Measurements from ENCODE around the gene SNCB. TPM values are rescaled to one million over a fixed set of nuclear protein-coding genes. Genes with fewer than 3 reads are reported as not detected.

Gene SNCB
- 0.58 TPM for polyA plus RNA-seq (2012; ENCODE audit: insufficient read length, low read depth)

DNA sequence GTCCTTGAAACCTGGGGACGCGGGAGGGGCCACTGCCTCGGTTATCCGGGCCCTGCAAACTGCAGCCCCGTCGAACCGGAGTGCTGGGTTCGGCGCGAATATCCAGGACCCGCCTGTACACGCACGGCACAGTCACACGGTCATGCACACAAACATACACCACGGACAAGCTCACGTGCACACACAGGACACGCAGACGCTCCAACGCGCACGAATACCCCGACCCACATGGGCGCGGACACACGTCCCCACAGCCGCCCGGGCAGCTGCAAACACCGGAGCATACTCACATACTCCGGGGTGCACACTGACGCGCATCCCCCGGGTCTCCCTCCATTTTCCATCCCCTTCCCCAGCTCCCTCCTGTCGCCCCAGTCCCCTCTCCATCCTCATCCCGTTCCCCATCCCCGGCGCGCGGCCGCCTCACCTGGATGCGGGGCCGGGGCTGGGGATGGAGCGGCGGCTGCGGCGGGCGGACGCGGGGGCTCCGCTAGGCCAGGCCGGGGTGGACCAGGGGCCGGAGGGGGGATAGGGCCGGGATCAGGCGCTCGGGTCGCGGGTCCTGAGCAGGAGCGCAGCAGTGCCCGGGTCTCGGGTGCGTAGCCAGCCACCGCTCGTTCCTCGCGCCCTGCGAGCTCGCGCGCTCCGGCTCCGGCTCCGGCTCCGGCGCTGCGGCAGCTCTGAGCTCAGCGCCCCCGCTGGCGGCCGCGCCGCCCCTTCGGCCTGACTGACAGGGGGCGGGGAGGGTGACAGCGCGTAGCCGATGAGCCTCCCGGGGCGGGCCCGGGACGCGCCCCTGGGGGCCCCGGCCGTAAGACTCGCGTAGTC, at the start of gene SNCB, which contains the start of gene EIF4E1B:
SNCB (minus strand) TSS at position 682 of the 828 bp plus-strand sequence. CDS start 880 bp downstream, outside the sequence.
EIF4E1B (plus strand) TSS at position 823 of the 828 bp plus-strand sequence. CDS start 12,113 bp downstream, outside the sequence.
- no peak for TF ChIP-seq TAF1 (IDR thresholded peaks at IDR 0.05; ENCODE audit: borderline replicate concordance, insufficient read depth, low read length)
- no peak for TF ChIP-seq FOXP2 (optimal IDR thresholded peaks at IDR 0.05; ENCODE audit: borderline replicate concordance, extremely low read depth, extremely low read length, insufficient read depth)
- no peak for TF ChIP-seq POLR2AphosphoS5 (IDR thresholded peaks at IDR 0.05; ENCODE audit: low read depth, low read length)
- TF ChIP-seq SIN3A (IDR thresholded peaks at IDR 0.05; ENCODE audit: borderline replicate concordance, insufficient read depth, low read length) = no peak
- TF ChIP-seq, protein P1, sequence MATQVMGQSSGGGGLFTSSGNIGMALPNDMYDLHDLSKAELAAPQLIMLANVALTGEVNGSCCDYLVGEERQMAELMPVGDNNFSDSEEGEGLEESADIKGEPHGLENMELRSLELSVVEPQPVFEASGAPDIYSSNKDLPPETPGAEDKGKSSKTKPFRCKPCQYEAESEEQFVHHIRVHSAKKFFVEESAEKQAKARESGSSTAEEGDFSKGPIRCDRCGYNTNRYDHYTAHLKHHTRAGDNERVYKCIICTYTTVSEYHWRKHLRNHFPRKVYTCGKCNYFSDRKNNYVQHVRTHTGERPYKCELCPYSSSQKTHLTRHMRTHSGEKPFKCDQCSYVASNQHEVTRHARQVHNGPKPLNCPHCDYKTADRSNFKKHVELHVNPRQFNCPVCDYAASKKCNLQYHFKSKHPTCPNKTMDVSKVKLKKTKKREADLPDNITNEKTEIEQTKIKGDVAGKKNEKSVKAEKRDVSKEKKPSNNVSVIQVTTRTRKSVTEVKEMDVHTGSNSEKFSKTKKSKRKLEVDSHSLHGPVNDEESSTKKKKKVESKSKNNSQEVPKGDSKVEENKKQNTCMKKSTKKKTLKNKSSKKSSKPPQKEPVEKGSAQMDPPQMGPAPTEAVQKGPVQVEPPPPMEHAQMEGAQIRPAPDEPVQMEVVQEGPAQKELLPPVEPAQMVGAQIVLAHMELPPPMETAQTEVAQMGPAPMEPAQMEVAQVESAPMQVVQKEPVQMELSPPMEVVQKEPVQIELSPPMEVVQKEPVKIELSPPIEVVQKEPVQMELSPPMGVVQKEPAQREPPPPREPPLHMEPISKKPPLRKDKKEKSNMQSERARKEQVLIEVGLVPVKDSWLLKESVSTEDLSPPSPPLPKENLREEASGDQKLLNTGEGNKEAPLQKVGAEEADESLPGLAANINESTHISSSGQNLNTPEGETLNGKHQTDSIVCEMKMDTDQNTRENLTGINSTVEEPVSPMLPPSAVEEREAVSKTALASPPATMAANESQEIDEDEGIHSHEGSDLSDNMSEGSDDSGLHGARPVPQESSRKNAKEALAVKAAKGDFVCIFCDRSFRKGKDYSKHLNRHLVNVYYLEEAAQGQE (IDR thresholded peaks at IDR 0.05; ENCODE audit: insufficient read depth in 1 of 2, low read depth in 2 of 2, low read length in 2 of 2) = no peak

DNA sequence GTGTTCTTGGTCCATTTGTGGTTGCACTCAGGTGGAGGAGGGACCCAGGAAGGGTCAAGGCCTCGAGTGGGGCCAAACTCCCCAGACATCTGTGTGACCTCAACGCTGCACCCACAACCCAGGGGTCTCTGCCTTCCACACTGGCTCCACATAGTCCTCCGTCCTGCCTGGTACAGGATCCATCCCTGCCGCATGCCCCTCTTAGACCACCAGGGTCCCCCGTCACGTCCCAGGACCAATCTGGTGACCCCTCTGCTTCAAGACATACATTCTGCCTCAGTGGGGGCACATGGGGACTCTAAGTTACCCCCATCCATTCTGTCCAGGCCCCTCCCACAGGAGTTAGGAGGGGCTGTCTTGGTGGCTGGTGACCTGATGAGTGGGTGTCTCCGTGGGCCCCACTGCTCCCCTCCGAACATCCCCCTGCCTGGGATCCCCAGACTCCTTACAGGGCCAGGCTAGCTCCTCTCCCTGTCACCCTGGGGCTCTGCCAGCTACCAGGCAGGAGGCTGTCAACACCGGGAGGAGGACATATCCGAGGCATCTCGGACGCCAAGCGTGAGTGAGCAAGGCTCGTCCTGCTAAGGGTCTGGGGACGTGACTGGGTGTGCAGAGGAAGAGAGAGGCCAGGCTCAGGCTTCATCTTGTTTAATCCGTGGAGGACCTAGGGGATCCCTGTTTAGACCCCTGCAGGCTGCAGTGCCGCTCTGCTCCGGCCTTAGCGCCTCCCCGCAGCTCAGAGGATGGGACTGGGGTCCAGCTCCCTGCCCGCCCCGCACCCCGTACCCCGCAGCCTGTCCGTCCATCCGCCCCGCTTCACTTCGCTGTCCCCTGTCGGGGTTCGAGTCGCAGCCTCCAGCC, 49.3 kb upstream of the SNCB start:
- TF ChIP-seq TAF1 (IDR thresholded peaks at IDR 0.05; ENCODE audit: borderline replicate concordance, insufficient read depth, low read length) = no peak
- TF ChIP-seq FOXP2 (optimal IDR thresholded peaks at IDR 0.05; ENCODE audit: borderline replicate concordance, extremely low read depth, extremely low read length, insufficient read depth) = no peak

DNA sequence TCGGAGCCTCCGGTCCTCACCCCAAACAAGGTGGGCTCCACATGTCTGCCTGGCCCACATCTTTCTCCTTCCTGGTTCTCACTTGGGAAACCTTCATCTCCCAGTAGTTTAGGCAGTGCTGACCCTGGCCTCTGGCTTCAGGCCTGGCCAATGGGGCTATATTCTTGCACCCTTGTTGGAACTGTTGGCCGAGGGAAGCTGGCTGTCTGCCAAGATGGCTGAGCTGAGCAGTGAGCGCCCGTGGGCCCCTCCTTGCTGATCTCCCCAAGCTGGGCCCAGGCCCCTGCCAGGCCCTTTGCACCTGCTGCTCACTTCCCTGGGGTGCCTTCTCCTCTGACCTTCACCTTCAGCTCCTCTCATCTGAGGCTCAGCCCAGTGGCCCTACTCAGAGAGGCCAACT, 48.2 kb upstream of the SNCB start:
- no peak for TF ChIP-seq SIN3A (IDR thresholded peaks at IDR 0.05; ENCODE audit: borderline replicate concordance, insufficient read depth, low read length)
- no peak for TF ChIP-seq TAF1 (IDR thresholded peaks at IDR 0.05; ENCODE audit: borderline replicate concordance, insufficient read depth, low read length)
- no peak for TF ChIP-seq POLR2AphosphoS5 (IDR thresholded peaks at IDR 0.05; ENCODE audit: low read depth, low read length)
- TF ChIP-seq, protein P1 (IDR thresholded peaks at IDR 0.05; ENCODE audit: insufficient read depth in 1 of 2, low read depth in 2 of 2, low read length in 2 of 2) = no peak
- no peak for TF ChIP-seq FOXP2 (optimal IDR thresholded peaks at IDR 0.05; ENCODE audit: borderline replicate concordance, extremely low read depth, extremely low read length, insufficient read depth)

DNA sequence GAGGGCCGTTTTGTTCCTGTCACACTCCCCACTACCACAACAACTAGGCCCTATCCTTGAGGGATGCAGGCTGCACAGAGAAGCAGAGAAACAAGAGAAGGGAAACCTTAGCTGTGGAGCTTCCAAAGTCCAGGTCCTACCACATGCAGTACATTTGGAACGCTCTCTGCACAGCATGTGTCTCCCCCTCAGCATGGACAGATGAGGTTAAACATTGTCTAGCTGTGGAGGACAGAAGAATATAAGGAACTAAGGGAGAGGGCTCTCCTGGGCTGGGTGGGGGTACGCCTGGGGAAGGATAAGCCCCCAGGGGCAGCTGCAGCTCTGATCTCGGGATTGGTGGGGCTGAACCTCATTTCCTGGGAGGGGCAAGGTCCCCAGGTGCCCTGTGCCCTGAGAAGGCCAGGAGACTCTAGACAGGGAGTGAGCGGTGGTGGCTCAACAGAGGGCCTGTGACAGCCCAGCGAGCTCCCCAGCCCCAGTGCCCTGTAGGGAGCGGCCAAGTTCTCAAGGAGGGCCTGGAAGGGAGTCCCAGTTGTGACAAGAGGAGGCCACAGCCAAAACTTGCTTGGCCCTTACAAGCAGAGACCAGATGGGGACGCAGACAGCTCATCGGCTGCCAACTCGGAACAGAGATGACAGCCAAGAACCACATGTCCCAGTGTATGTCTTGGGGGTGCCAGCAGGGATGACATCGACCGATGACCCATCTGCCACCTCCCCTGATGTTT, 47.0 kb upstream of the SNCB start:
- no peak for TF ChIP-seq POLR2AphosphoS5 (IDR thresholded peaks at IDR 0.05; ENCODE audit: low read depth, low read length)

DNA sequence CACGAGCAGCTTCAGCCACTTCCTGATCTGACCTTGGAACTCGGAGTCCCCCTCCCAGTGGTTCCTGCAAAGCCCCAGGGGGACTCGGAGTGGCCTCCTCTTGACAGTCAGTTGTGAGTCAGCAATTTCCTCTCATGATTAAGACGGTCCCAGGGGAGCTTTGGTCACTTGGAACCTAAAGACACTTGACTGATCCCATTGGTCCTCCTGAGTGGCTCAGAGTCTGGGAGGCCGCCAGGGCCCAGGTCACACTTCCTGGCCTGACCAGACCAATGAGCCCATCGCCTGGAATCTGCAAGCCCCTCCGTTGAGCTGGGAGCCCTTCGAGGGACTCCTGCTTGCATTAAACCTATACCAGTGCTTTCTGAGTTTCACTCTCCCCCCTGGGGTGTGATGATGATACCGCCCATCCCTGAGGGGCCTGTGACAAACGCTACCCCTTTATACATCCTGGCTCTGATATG, 46.1 kb upstream of the SNCB start:
- TF ChIP-seq SIN3A (IDR thresholded peaks at IDR 0.05; ENCODE audit: borderline replicate concordance, insufficient read depth, low read length) = no peak
- no peak for TF ChIP-seq POLR2AphosphoS5 (IDR thresholded peaks at IDR 0.05; ENCODE audit: low read depth, low read length)
- TF ChIP-seq FOXP2 (optimal IDR thresholded peaks at IDR 0.05; ENCODE audit: borderline replicate concordance, extremely low read depth, extremely low read length, insufficient read depth) = no peak
- TF ChIP-seq, protein P1 (IDR thresholded peaks at IDR 0.05; ENCODE audit: insufficient read depth in 1 of 2, low read depth in 2 of 2, low read length in 2 of 2) = no peak
- no peak for TF ChIP-seq TAF1 (IDR thresholded peaks at IDR 0.05; ENCODE audit: borderline replicate concordance, insufficient read depth, low read length)

All from PFSK-1 (cell line).